Endodermal cell (in vitro differentiated cells): ENCODE results near the gene ROGDI. TPM values are rescaled to one million over a fixed set of nuclear protein-coding genes. Genes with fewer than 3 reads are reported as not detected.

Source experiments
- DNase-seq: peaks from one replicate; pipeline ENCODE4 v3.0.0-alpha.2; 2017
- H3K27ac ChIP-seq: 2 replicates; pipeline ENCODE4 v1.5.1; 2013; ENCODE audit warnings: mild to moderate bottlenecking, low read depth, low read length, moderate library complexity
- H3K27me3 ChIP-seq: 2 replicates; pipeline ENCODE4 v1.6.1; 2013; ENCODE audit warnings: mild to moderate bottlenecking, low read length, moderate library complexity; ENCODE audit not compliant: insufficient read depth, control insufficient read depth, poor library complexity, severe bottlenecking
- H3K36me3 ChIP-seq: 2 replicates; pipeline ENCODE4 v1.7.0; 2013; ENCODE audit warnings: mild to moderate bottlenecking, low read length, moderate library complexity; ENCODE audit not compliant: control insufficient read depth, insufficient read depth
- H3K4me1 ChIP-seq: one replicate; pipeline ENCODE4 v1.7.0; 2013; ENCODE audit warnings: low read length; ENCODE audit not compliant: control insufficient read depth, insufficient read depth
- H3K4me3 ChIP-seq: 2 replicates; pipeline ENCODE4 v1.5.1; 2013; ENCODE audit warnings: mild to moderate bottlenecking, low read length, moderate library complexity
- H3K9ac ChIP-seq: 2 replicates; pipeline ENCODE4 v1.6.1; 2013; ENCODE audit warnings: mild to moderate bottlenecking, low read length, moderate library complexity; ENCODE audit not compliant: poor library complexity, severe bottlenecking; ENCODE audit errors: extremely low read depth
- H3K9me3 ChIP-seq: 2 replicates; pipeline ENCODE4 v1.6.1; 2013; ENCODE audit warnings: mild to moderate bottlenecking, low read length, moderate library complexity; ENCODE audit not compliant: control insufficient read depth
- H3K27ac Mint-ChIP-seq: 2 replicates; pipeline ENCODE4 v1.8.0; 2020; ENCODE audit warnings: mixed read lengths
- H3K27me3 Mint-ChIP-seq: 2 replicates; pipeline ENCODE4 v1.8.0; 2021; ENCODE audit warnings: mild to moderate bottlenecking, mixed read lengths; ENCODE audit not compliant: insufficient read depth
- H3K36me3 Mint-ChIP-seq: 2 replicates; pipeline ENCODE4 v1.8.0; 2020; ENCODE audit warnings: low read depth, mixed read lengths
- H3K4me1 Mint-ChIP-seq: 2 replicates; pipeline ENCODE4 v1.8.0; 2020; ENCODE audit warnings: mixed read lengths
- H3K4me3 Mint-ChIP-seq: 2 replicates; pipeline ENCODE4 v1.8.0; 2020; ENCODE audit warnings: mild to moderate bottlenecking, moderate library complexity, mixed read lengths
- H3K9me3 Mint-ChIP-seq: 2 replicates; pipeline ENCODE4 v1.8.0; 2020; ENCODE audit warnings: mild to moderate bottlenecking, mixed read lengths
- WGBS, 2 experiments: methylation state at CpG; one replicate each; pipeline versions ENCODE4 v1.1.5 to v1.1.7; 2013; ENCODE audit warnings: missing lambda C conversion rate in 2 of 2, mixed read lengths in 1 of 2; ENCODE audit not compliant: insufficient coverage in 1 of 2, insufficient read length in 1 of 2; 5-methylcytosine and 5-hydroxymethylcytosine counted together
- total RNA-seq, 2 donors: library from RNA; stranded (reverse); fragmentation: NEBNext Ultra II Directional in 1 of 2; extraction: Animal tissue kit (Norgen Biotek cat#: 25700) in 1 of 2; gene quantifications; 2 replicates in 1 of 2; 3 replicates in 1 of 2; pipeline ENCODE4 v1.2.1, GENCODE V29; 2021
- TF ChIP-seq, protein P1 (sequence below): fragments of 200-600 bp; sonication (generic); conservative IDR thresholded peaks from 2 replicates; pipeline ENCODE4 v1.5.0; 2021; ENCODE audit warnings: antibody characterized with exemption, mild to moderate bottlenecking

The ROGDI gene
- total RNA-seq, 2 donors from 2014 or later, result 46.2 to 49.0 TPM

DNA sequence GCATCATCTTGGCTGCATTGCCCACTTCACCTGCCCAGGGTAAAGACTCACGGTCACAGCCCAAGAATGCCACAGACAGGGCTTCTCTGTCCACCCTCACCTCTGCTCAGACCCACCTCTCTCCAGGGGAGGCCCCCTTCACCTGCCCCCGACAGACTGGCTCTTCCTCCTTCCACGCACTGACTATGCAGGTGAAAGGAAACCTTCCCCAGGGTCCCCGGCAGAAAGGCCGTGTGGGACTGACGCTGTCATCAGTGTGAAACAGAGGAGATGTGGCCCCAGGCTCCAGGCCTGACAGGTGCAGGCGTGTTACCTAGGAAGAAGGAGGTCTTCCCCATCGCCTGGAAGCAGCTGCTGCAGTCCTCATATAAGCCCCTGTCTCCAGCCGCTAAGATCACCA is 9.3 kb upstream of the ROGDI start:
- TF ChIP-seq, protein P1, sequence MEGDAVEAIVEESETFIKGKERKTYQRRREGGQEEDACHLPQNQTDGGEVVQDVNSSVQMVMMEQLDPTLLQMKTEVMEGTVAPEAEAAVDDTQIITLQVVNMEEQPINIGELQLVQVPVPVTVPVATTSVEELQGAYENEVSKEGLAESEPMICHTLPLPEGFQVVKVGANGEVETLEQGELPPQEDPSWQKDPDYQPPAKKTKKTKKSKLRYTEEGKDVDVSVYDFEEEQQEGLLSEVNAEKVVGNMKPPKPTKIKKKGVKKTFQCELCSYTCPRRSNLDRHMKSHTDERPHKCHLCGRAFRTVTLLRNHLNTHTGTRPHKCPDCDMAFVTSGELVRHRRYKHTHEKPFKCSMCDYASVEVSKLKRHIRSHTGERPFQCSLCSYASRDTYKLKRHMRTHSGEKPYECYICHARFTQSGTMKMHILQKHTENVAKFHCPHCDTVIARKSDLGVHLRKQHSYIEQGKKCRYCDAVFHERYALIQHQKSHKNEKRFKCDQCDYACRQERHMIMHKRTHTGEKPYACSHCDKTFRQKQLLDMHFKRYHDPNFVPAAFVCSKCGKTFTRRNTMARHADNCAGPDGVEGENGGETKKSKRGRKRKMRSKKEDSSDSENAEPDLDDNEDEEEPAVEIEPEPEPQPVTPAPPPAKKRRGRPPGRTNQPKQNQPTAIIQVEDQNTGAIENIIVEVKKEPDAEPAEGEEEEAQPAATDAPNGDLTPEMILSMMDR, result no peak

DNA sequence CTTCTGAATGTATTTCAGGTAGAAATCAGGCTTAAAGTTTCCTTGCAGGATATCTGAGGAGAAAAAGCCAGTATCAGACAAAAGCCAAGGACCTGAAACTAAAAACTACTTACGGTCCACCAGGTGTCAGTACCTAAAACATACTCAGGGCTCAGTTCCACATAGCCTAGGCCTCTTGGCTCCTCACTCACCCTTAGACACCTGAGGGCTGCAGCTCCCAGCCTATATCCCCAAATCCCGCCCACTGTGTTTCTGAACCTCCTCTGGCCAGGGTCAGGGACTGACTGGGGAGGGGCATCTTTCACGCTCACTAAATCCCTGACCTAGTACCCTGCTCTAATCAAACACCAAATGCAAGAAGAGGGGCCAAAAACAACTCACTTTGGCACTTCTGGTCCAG is 8.8 kb upstream of the ROGDI start:
- H3K9ac ChIP-seq, result no peak overlapping the region
- WGBS, 2 experiments, result 92% methylated on average over 2 to 3 of the region's 3 CpGs
- no peaks in the 10 kb centered on the region for H3K4me1 ChIP-seq
- peaks cover 74% of the 10 kb centered on the region for H3K36me3 ChIP-seq
- H3K4me3 Mint-ChIP-seq, result no peak overlapping the region
- no peaks in the 10 kb centered on the region for H3K27me3 Mint-ChIP-seq
- H3K9me3 Mint-ChIP-seq, result no peaks in the 10 kb centered on the region
- no peaks in the 10 kb centered on the region for H3K4me1 Mint-ChIP-seq
- TF ChIP-seq, protein P1, result no peak
- DNase-seq, result no peak
- no peak overlapping the region for H3K27ac Mint-ChIP-seq
- no peak overlapping the region for H3K27ac ChIP-seq
- H3K27me3 ChIP-seq, result no peaks in the 10 kb centered on the region
- peaks cover 60% of the 10 kb centered on the region for H3K36me3 Mint-ChIP-seq
- no peak overlapping the region for H3K4me3 ChIP-seq
- H3K9me3 ChIP-seq, result no peaks in the 10 kb centered on the region

More for the DNA sequence above, 9.3 kb upstream of the ROGDI start:
- H3K9me3 ChIP-seq, result no peaks in the 10 kb centered on the region
- no peaks in the 10 kb centered on the region for H3K27me3 ChIP-seq
- Mint-ChIP-seq H3K4me3 (no peak overlapping the region), H3K9me3 (no peaks in the 10 kb centered on the region), H3K4me1 (no peaks in the 10 kb centered on the region), H3K36me3 (peaks cover 61% of the 10 kb centered on the region), H3K27ac (no peak overlapping the region), H3K27me3 (no peaks in the 10 kb centered on the region)
- WGBS, 2 experiments, result 93 to 96% methylated on average over 4 to 9 of the region's 9 CpGs
- peaks cover 74% of the 10 kb centered on the region for H3K36me3 ChIP-seq
- DNase-seq, result no peak
- H3K4me1 ChIP-seq, result no peaks in the 10 kb centered on the region
- H3K4me3 ChIP-seq, result no peak overlapping the region
- H3K9ac ChIP-seq, result no peak overlapping the region
- no peak overlapping the region for H3K27ac ChIP-seq

DNA sequence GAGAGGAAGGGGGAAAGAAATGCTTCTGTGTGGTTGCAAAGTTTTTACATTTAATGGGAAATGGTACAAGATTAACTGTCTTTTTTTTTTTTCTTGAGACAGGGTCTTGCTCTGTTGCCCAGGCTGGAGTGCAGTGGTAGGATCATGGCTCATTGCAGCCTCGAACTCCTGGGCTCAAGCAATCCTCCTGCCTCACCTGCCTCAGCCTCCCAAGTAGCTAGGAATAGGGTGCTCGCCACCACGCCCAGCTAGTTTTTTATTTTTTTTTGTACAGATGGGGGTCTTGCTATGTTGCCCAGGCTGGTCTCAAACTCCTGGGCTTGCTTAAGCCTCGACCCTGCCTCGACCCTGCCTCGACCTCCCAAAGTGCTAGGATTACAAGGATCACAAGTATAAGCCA is 3.8 kb upstream of the ROGDI start:
- H3K9me3 ChIP-seq, result no peaks in the 10 kb centered on the region
- Mint-ChIP-seq H3K36me3 (peaks cover 37% of the 10 kb centered on the region), H3K4me1 (peaks cover 9% of the 10 kb centered on the region), H3K4me3 (no peak overlapping the region), H3K27me3 (no peaks in the 10 kb centered on the region), H3K27ac (no peak overlapping the region), H3K9me3 (no peaks in the 10 kb centered on the region)
- WGBS, 2 experiments, result 94 to 96% methylated on average over 3 to 6 of the region's 6 CpGs
- no peak overlapping the region for H3K27ac ChIP-seq
- TF ChIP-seq, protein P1, result no peak
- no peak overlapping the region for H3K4me3 ChIP-seq
- no peak overlapping the region for H3K9ac ChIP-seq
- DNase-seq, result no peak
- H3K4me1 ChIP-seq, result peaks cover 5% of the 10 kb centered on the region
- H3K27me3 ChIP-seq, result no peaks in the 10 kb centered on the region
- peaks cover 47% of the 10 kb centered on the region for H3K36me3 ChIP-seq
